Uterus (tissue), 2 donors: ENCODE data around the gene HMCN1.

Experiments used
- POLR2A ChIP-seq, 2 donors: fragments of 450-650 bp; IDR thresholded peaks; one replicate each; pipeline ENCODE4 v1.6.1; 2016; ENCODE audit warnings: antibody characterized with exemption in 2 of 2, mild to moderate bottlenecking in 1 of 2, moderate library complexity in 1 of 2
- TF ChIP-seq, protein P1 (sequence below), 4 experiments: fragments of 200-600 bp in 2 of 4; fragments of 450-650 bp in 2 of 4; sonication (generic) in 2 of 4; IDR thresholded peaks; one replicate each; pipeline ENCODE4 v1.5.1; 2016 to 2019; ENCODE audit warnings: antibody characterized with exemption in 4 of 4, mild to moderate bottlenecking in 2 of 4, moderate library complexity in 1 of 4

DNA sequence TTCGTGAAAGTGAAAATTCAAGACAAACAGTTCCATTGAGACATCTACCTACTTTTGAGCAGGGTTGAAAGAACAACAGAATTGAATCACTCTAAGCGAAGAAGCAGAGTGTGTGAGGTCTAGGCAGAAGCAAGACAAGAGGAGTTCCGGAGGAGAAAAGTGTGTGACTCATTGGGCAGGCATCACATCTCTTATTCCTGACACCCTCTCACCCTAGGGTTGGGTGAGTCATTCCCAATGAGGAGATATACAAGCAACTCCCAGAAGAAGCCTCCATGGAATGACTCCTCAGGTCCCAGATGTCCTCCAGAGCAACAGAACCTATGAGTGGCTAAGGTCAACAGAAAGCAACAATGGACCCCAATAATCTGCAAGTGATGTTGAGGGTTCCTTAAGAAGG, 502.7 kb downstream of the HMCN1 start:
- TF ChIP-seq, protein P1, sequence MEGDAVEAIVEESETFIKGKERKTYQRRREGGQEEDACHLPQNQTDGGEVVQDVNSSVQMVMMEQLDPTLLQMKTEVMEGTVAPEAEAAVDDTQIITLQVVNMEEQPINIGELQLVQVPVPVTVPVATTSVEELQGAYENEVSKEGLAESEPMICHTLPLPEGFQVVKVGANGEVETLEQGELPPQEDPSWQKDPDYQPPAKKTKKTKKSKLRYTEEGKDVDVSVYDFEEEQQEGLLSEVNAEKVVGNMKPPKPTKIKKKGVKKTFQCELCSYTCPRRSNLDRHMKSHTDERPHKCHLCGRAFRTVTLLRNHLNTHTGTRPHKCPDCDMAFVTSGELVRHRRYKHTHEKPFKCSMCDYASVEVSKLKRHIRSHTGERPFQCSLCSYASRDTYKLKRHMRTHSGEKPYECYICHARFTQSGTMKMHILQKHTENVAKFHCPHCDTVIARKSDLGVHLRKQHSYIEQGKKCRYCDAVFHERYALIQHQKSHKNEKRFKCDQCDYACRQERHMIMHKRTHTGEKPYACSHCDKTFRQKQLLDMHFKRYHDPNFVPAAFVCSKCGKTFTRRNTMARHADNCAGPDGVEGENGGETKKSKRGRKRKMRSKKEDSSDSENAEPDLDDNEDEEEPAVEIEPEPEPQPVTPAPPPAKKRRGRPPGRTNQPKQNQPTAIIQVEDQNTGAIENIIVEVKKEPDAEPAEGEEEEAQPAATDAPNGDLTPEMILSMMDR (IDR thresholded peaks at IDR 0.05) = no peak
- no peak for TF ChIP-seq POLR2A (IDR thresholded peaks at IDR 0.05)
